Neural cell (in vitro differentiated cells): Measurements from ENCODE around the gene SMC4. TPM values are rescaled to one million over a fixed set of nuclear protein-coding genes. Genes with fewer than 3 reads are reported as not detected.
A peak's percentile ranks its signal among the peaks of the same experiment; 100 is the strongest.

Source experiments
- H2AFZ ChIP-seq: fragments of 200-600, 300-800 bp; sonication (generic), shearing (Covaris generic); 2 replicates; pipeline ENCODE4 v1.6.0; 2014; ENCODE audit warnings: low read depth, mild to moderate bottlenecking, antibody characterized with exemption, low read length, moderate library complexity
- H3F3A ChIP-seq: fragments of 200-600 bp; shearing (Covaris generic); 2 replicates; pipeline ENCODE4 v1.6.1; 2016; ENCODE audit warnings: mild to moderate bottlenecking, moderate library complexity, mixed read lengths, antibody characterized with exemption, low read length; ENCODE audit not compliant: insufficient read depth, poor library complexity, severe bottlenecking
- H3K27ac ChIP-seq: fragments of 200-600, 300-800 bp; sonication (generic), shearing (Covaris generic); 2 replicates; pipeline ENCODE4 v1.5.1; 2014; ENCODE audit warnings: mild to moderate bottlenecking, low read length, moderate library complexity
- H3K27me3 ChIP-seq: fragments of 300-800, 200-600 bp; sonication (generic), shearing (Covaris generic); 2 replicates; pipeline ENCODE4 v1.6.0; 2014; ENCODE audit warnings: mild to moderate bottlenecking, low read depth, low read length, moderate library complexity; ENCODE audit not compliant: insufficient read depth
- H3K36me3 ChIP-seq: fragments of 300-800, 200-600 bp; sonication (generic), shearing (Covaris generic); 2 replicates; pipeline ENCODE4 v1.5.1; 2014; ENCODE audit warnings: mild to moderate bottlenecking, antibody characterized with exemption, low read length, moderate library complexity; ENCODE audit not compliant: insufficient read depth
- H3K4me2 ChIP-seq: fragments of 300-800, 200-600 bp; sonication (generic), shearing (Covaris generic); 2 replicates; pipeline ENCODE4 v1.6.0; 2014; ENCODE audit warnings: mild to moderate bottlenecking, low read length
- H3K4me3 ChIP-seq: fragments of 300-800, 200-600 bp; sonication (generic), shearing (Covaris generic); 2 replicates; pipeline ENCODE4 v1.5.1; 2014; ENCODE audit warnings: mild to moderate bottlenecking, low read length, moderate library complexity
- H3K79me2 ChIP-seq: fragments of 200-600 bp; shearing (Covaris generic); replicated peaks from 2 replicates; pipeline ENCODE4 v1.6.0; 2014; ENCODE audit warnings: mild to moderate bottlenecking, low read length, moderate library complexity; ENCODE audit not compliant: insufficient read depth
- H3K9ac ChIP-seq: fragments of 300-800, 200-600 bp; sonication (generic), shearing (Covaris generic); 2 replicates; pipeline ENCODE4 v1.6.1; 2016; ENCODE audit warnings: mild to moderate bottlenecking, low read length, mixed read lengths
- H3K9me2 ChIP-seq: fragments of 200-600 bp; shearing (Covaris generic); 2 replicates; pipeline ENCODE4 v1.6.1; 2016; ENCODE audit warnings: mild to moderate bottlenecking, low read length, mixed read lengths; ENCODE audit not compliant: insufficient read depth
- H3K9me3 ChIP-seq: fragments of 200-600, 300-800 bp; sonication (generic), shearing (Covaris generic); 2 replicates; pipeline ENCODE4 v1.6.1; 2016; ENCODE audit warnings: mild to moderate bottlenecking, mixed run types, low read length, moderate library complexity, mixed read lengths
- H4K20me1 ChIP-seq: fragments of 200-600 bp; shearing (Covaris generic); 2 replicates; pipeline ENCODE4 v1.6.1; 2016; ENCODE audit warnings: mild to moderate bottlenecking, mixed run types; ENCODE audit not compliant: insufficient read depth
- CTCF ChIP-seq: fragments of 450-650 bp; IDR thresholded peaks from 2 replicates; pipeline ENCODE4 v1.5.1; 2014; ENCODE audit warnings: antibody characterized with exemption, mild to moderate bottlenecking, moderate library complexity; ENCODE audit not compliant: poor library complexity, severe bottlenecking
- EP300 ChIP-seq: fragments of 450-650 bp; conservative IDR thresholded peaks from 2 replicates; pipeline ENCODE4 v1.6.1; 2014; ENCODE audit warnings: antibody characterized with exemption, mild to moderate bottlenecking, moderate library complexity; ENCODE audit not compliant: poor library complexity, severe bottlenecking
- EZH2 ChIP-seq: fragments of 200-600, 300-800 bp; shearing (Covaris generic), sonication (generic); IDR thresholded peaks from 2 replicates; pipeline ENCODE4 v1.6.1; 2014; ENCODE audit warnings: antibody characterized with exemption, low read length, borderline replicate concordance, mild to moderate bottlenecking; ENCODE audit not compliant: insufficient read depth, poor library complexity, severe bottlenecking
- MXI1 ChIP-seq: fragments of 450-650 bp; conservative IDR thresholded peaks from 2 replicates; pipeline ENCODE4 v1.6.1; 2014; ENCODE audit warnings: antibody characterized with exemption, mild to moderate bottlenecking; ENCODE audit not compliant: poor library complexity, severe bottlenecking
- POLR2AphosphoS5 ChIP-seq: IDR thresholded peaks from 2 replicates; pipeline ENCODE4 v1.6.1; 2012
- RAD21 ChIP-seq: fragments of 450-650 bp; conservative IDR thresholded peaks from 2 replicates; pipeline ENCODE4 v1.6.1; 2014; ENCODE audit warnings: antibody characterized with exemption, mild to moderate bottlenecking, moderate library complexity
- REST ChIP-seq: IDR thresholded peaks from 2 replicates; pipeline ENCODE4 v1.6.1; 2012; ENCODE audit warnings: borderline replicate concordance
- SMC3 ChIP-seq: fragments of 450-650 bp; conservative IDR thresholded peaks from 2 replicates; pipeline ENCODE4 v1.6.1; 2014; ENCODE audit warnings: antibody characterized with exemption, mild to moderate bottlenecking, moderate library complexity; ENCODE audit not compliant: poor library complexity
- TAF1 ChIP-seq: IDR thresholded peaks from 2 replicates; pipeline ENCODE4 v1.6.1; 2012; ENCODE audit warnings: low read depth
- polyA plus RNA-seq: library from polyadenylated mRNA; depleted of rRNA; stranded (reverse); fragments of >200 nt; gene quantifications from 2 replicates; pipeline ENCODE4 v1.2.3, GENCODE V29; 2014

SMC4 gene
- polyA plus RNA-seq, 1 donor from 2014 or later: 17.4 TPM

DNA sequence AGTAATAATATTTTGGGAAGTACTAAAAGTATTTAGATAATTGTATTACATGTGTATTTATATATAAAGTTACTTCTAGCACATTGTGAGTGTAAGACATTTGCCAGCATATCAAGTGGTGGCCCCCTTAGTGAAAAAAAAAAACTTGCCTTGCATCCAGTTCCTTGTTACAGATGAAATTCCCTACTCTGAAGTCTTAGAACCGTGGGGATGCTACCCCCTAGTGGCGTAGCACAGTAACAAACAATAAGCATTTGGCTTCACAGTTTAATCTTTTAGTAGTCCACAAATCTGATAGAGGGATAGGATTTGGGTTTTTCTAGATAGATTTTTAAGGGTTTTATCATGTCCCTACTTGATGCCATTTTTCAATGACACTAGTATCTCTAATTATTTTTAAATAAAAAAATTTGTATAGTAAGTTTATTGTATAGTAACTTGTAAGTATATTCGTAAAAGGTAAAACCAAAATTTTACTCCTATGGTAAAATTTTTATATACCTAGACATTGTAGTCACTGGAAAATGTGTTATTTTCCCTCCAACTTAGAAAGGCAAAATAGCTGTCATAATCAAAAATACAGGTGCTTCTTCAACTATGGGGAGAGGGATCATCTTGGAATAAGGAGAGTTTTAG lies 14.3 kb downstream of the SMC4 start:
- no peaks in the 10 kb centered on the region for H3K9me3 ChIP-seq
- no peak overlapping the region for H3K27ac ChIP-seq
- H3F3A ChIP-seq: peaks cover 5% of the 10 kb centered on the region
- H3K79me2 ChIP-seq: no peaks in the 10 kb centered on the region
- H4K20me1 ChIP-seq: no peaks in the 10 kb centered on the region
- no peak overlapping the region for H3K4me3 ChIP-seq
- no peak overlapping the region for H3K9ac ChIP-seq
- TF ChIP-seq SMC3 (peak; percentile 85), MXI1 (no peak), RAD21 (peak; percentile 87), CTCF (peak; percentile 83)
- no peak overlapping the region for H3K4me2 ChIP-seq
- H3K9me2 ChIP-seq: no peaks in the 10 kb centered on the region
- H3K27me3 ChIP-seq: no peaks in the 10 kb centered on the region
- H3K36me3 ChIP-seq: no peaks in the 10 kb centered on the region
- H2AFZ ChIP-seq: no peak overlapping the region

DNA sequence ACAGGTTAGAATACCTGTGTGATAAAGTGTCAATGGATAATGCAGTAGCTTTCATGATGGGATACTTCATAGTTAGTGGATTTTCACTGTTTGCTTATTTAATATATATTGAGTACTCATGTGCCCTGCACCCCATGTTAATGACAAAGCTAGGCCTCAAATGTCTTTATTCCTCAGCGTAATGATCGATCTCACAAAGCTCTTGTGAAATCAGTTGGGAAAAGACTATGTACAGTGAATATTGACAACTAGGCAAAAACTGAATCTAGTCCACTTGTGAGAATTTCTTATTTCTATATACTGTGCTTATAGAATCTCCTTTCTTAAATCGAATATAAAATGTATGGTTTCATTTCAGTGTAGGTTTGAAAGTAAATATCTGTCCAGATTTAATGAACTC lies 17.9 kb downstream of the SMC4 start:
- H3K36me3 ChIP-seq: no peaks in the 10 kb centered on the region
- TF ChIP-seq EZH2: no peak
- TF ChIP-seq CTCF: no peak
- TF ChIP-seq TAF1: no peak
- TF ChIP-seq POLR2AphosphoS5: no peak
- TF ChIP-seq RAD21: no peak
- no peak for TF ChIP-seq SMC3
- no peak for TF ChIP-seq EP300
- TF ChIP-seq MXI1: no peak
- no peak for TF ChIP-seq REST
- H2AFZ ChIP-seq: no peak overlapping the region
- no peaks in the 10 kb centered on the region for H3K9me3 ChIP-seq
- no peak overlapping the region for H3K4me2 ChIP-seq
- H3K9ac ChIP-seq: no peak overlapping the region
- no peaks in the 10 kb centered on the region for H3K27me3 ChIP-seq
- peaks cover 5% of the 10 kb centered on the region for H3F3A ChIP-seq
- no peak overlapping the region for H3K27ac ChIP-seq
- no peaks in the 10 kb centered on the region for H3K79me2 ChIP-seq
- no peaks in the 10 kb centered on the region for H3K9me2 ChIP-seq
- no peaks in the 10 kb centered on the region for H4K20me1 ChIP-seq
- no peak overlapping the region for H3K4me3 ChIP-seq
